ELF-1 (cell line): Measurements from ENCODE around the gene MCRIP1.

Experiments
- DNase-seq: peaks from one replicate; pipeline ENCODE4 v3.0.0-alpha.2; 2016; ENCODE audit warnings: low read depth, low spot score

The MCRIP1 gene

GRCh38 chr17:81860756-81861568 is 27.9 kb upstream of the MCRIP1 start:
- DNase-seq: peak; percentile 100

- DNase-seq: no peak
Observed at GRCh38 chr17:81859906-81860755, 27.0 kb upstream of the MCRIP1 start, which contains the start of gene P4HB. Gene P4HB (minus strand): TSS chr17:81860535. CDS start chr17:81860471, 64 bp downstream.

- no peak for DNase-seq
Observed at GRCh38 chr17:81858967-81859905, 26.1 kb upstream of the MCRIP1 start.

- DNase-seq: no peak
Observed at GRCh38 chr17:81858170-81858966, 25.3 kb upstream of the MCRIP1 start.

- no peak for DNase-seq
Observed at GRCh38 chr17:81854974-81855774, 22.1 kb upstream of the MCRIP1 start.

GRCh38 chr17:81852237-81852636 is 19.1 kb upstream of the MCRIP1 start:
- DNase-seq: no peak

GRCh38 chr17:81851423-81851822 is 18.3 kb upstream of the MCRIP1 start:
- DNase-seq: no peak

GRCh38 chr17:81849457-81849856 is 16.4 kb upstream of the MCRIP1 start:
- no peak for DNase-seq

GRCh38 chr17:81846743-81847689 is 13.9 kb upstream of the MCRIP1 start:
- no peak for DNase-seq

- DNase-seq: no peak
Observed at GRCh38 chr17:81845881-81846742, 13.0 kb upstream of the MCRIP1 start.

GRCh38 chr17:81845361-81845760 is 12.3 kb upstream of the MCRIP1 start:
- DNase-seq: no peak

GRCh38 chr17:81844887-81845286 is 11.8 kb upstream of the MCRIP1 start:
- no peak for DNase-seq

GRCh38 chr17:81844327-81844851 is 11.3 kb upstream of the MCRIP1 start:
- DNase-seq: no peak

GRCh38 chr17:81843713-81844326 is 10.7 kb upstream of the MCRIP1 start:
- no peak for DNase-seq

- DNase-seq: no peak
Observed at GRCh38 chr17:81842725-81843504, 9.8 kb upstream of the MCRIP1 start.

GRCh38 chr17:81842378-81842724 is 9.3 kb upstream of the MCRIP1 start:
- DNase-seq: no peak
